ENCODE data around the gene MAPK7. TPM values are rescaled to one million over a fixed set of nuclear protein-coding genes. Genes with fewer than 3 reads are reported as not detected.
A peak's percentile ranks its signal among the peaks of the same experiment; 100 is the strongest.

MAPK7 gene
- total and polyA plus RNA-seq, 9 of the 15 experiments (the other 6 are each of a cell fraction or from before 2014, with no cell fraction given): 0.46 to 7.5 (median 2.5) TPM

- TF ChIP-seq RERE (CRISPR knock-in tag; IDR thresholded peaks at IDR 0.05; ENCODE audit: borderline replicate concordance): no peak
- TF ChIP-seq, protein P1, sequence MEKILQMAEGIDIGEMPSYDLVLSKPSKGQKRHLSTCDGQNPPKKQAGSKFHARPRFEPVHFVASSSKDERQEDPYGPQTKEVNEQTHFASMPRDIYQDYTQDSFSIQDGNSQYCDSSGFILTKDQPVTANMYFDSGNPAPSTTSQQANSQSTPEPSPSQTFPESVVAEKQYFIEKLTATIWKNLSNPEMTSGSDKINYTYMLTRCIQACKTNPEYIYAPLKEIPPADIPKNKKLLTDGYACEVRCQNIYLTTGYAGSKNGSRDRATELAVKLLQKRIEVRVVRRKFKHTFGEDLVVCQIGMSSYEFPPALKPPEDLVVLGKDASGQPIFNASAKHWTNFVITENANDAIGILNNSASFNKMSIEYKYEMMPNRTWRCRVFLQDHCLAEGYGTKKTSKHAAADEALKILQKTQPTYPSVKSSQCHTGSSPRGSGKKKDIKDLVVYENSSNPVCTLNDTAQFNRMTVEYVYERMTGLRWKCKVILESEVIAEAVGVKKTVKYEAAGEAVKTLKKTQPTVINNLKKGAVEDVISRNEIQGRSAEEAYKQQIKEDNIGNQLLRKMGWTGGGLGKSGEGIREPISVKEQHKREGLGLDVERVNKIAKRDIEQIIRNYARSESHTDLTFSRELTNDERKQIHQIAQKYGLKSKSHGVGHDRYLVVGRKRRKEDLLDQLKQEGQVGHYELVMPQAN (IDR thresholded peaks at IDR 0.05; ENCODE audit: borderline replicate concordance): 0 out of 2 replicates have a peak, but pooled peaks have one; percentile 52
- TF ChIP-seq NFYB (IDR thresholded peaks at IDR 0.05; ENCODE audit: extremely low read depth, insufficient read length): no peak
- no peak for TF ChIP-seq NCOA2 (IDR thresholded peaks at IDR 0.05; ENCODE audit: partially characterized antibody in 2 of 2)
- no peak for TF ChIP-seq HNRNPL (IDR thresholded peaks at IDR 0.05; ENCODE audit: low read depth, low read length)
- peak; percentile 91 for TF ChIP-seq REST (IDR thresholded peaks at IDR 0.05; ENCODE audit: borderline replicate concordance)
- no peak for TF ChIP-seq REST (CRISPR knock-in tag; IDR thresholded peaks at IDR 0.05; ENCODE audit: low read depth)
- no peak for TF ChIP-seq ZNF121 (CRISPR knock-in tag; conservative IDR thresholded peaks at IDR 0.05)
- no peak for TF ChIP-seq ILK (tag; IDR thresholded peaks at IDR 0.05; ENCODE audit: borderline replicate concordance, low read depth)
- TF ChIP-seq RBM14 (IDR thresholded peaks at IDR 0.05; ENCODE audit: borderline replicate concordance, insufficient read depth, low read depth, low read length): no peak
Measured at GRCh38 chr17:19362277-19363113, 15.8 kb upstream of the MAPK7 start, which contains the start of gene B9D1 (continued).

Data from K562 (cell line).